ENCODE measurements around the gene CSGALNACT2. TPM values are rescaled to one million over a fixed set of nuclear protein-coding genes. Genes with fewer than 3 reads are reported as not detected.

The CSGALNACT2 gene
- total and polyA plus RNA-seq, 11 donors, result 2.6 to 17.7 (median 8.8) TPM

- Histone ChIP-seq H3K27me3 (peaks cover 0 to 22% (median 0%) of the 10 kb centered on the region in 9 donors), H3K4me1 (peaks cover 0 to 6% (median 0%) of the 10 kb centered on the region in 12 donors), H3K27ac (no peak overlapping the region), H3K36me3 (no peaks in the 10 kb centered on the region), H3K4me3 (no peak overlapping the region), H3K9me3 (no peaks in the 10 kb centered on the region)
- peak in 2 of 5 donors; percentile 10 to 29 for DNase-seq
- no peak for ATAC-seq
- 75 to 81% (median 79%) methylated on average over 11 to 19 of the region's 19 CpGs for WGBS, 4 donors
- intact Hi-C loops (cut with DNase I), result no loop called here
- no peak for TF ChIP-seq CTCF (IDR thresholded peaks at IDR 0.05)
- TF ChIP-seq POLR2A (IDR thresholded peaks at IDR 0.05), result no peak
These were observed 77.7 kb downstream of the CSGALNACT2 start for GRCh38 chr10:43215758-43216455.

- Histone ChIP-seq H3K4me3 (no peak overlapping the region), H3K36me3 (no peaks in the 10 kb centered on the region), H3K9me3 (no peaks in the 10 kb centered on the region), H3K4me1 (peaks cover 0 to 6% (median 0%) of the 10 kb centered on the region in 12 donors), H3K27ac (no peak overlapping the region), H3K27me3 (peaks cover 0 to 22% (median 0%) of the 10 kb centered on the region in 9 donors)
- no peak for ATAC-seq
- 84 to 96% (median 90%) methylated on average over 14 to 15 of the region's 15 CpGs for WGBS, 4 donors
- intact Hi-C loops (cut with DNase I), result no loop called here
- TF ChIP-seq CTCF (IDR thresholded peaks at IDR 0.05) (no peak), POLR2A (IDR thresholded peaks at IDR 0.05) (no peak)
- DNase-seq, result peak in 2 of 5 donors; percentile 11 to 51
These were observed 78.8 kb downstream of the CSGALNACT2 start for GRCh38 chr10:43216931-43217562.

GRCh38 chr10:43217563-43218205 is 79.4 kb downstream of the CSGALNACT2 start:
- Histone ChIP-seq H3K4me3 (no peak overlapping the region), H3K36me3 (no peaks in the 10 kb centered on the region), H3K4me1 (peaks cover 0 to 6% (median 0%) of the 10 kb centered on the region in 12 donors), H3K9me3 (no peaks in the 10 kb centered on the region), H3K27ac (no peak overlapping the region), H3K27me3 (peaks cover 0 to 22% (median 0%) of the 10 kb centered on the region in 9 donors)
- intact Hi-C loops (cut with DNase I), result no loop called here
- DNase-seq (peak in 2 of 5 donors; percentile 13 to 36), ATAC-seq (no peak)
- no peak for TF ChIP-seq POLR2A (IDR thresholded peaks at IDR 0.05)
- no peak for TF ChIP-seq CTCF (IDR thresholded peaks at IDR 0.05)
- 83 to 95% (median 86%) methylated on average over 4 to 10 of the region's 10 CpGs for WGBS, 4 donors
